Stimulated activated CD4-positive, alpha-beta T cell treated with anti-CD3 and anti-CD28 coated beads, Interleukin-12 subunit alpha, Interleukin-12 subunit beta, amount 100 ng/mL, for 48 hours (primary cell): Measurements from ENCODE around the gene SHISA7.

Source experiments
- DNase-seq, 3 donors: peaks; one replicate each; pipeline ENCODE4 v3.0.0-alpha.2; 2020; ENCODE audit warnings: low read depth in 2 of 3, low spot score in 1 of 3

Gene SHISA7

GRCh38 chr19:55464039-55464661 lies 21.1 kb upstream of the SHISA7 start:
- DNase-seq, result no peak

- DNase-seq, result no peak
These were observed 20.5 kb upstream of the SHISA7 start for GRCh38 chr19:55463583-55464031.

- no peak for DNase-seq
These were observed 19.6 kb upstream of the SHISA7 start for GRCh38 chr19:55462722-55463121.

GRCh38 chr19:55461974-55462626 lies 19.0 kb upstream of the SHISA7 start:
- DNase-seq, result no peak

GRCh38 chr19:55461259-55461973 lies 18.3 kb upstream of the SHISA7 start, which contains the start of gene ISOC2:
Gene ISOC2, minus strand, starts transcription at chr19:55461642. Its CDS starts 5,156 bp downstream, at chr19:55456486.
- DNase-seq, result peak; percentile 100

- no peak for DNase-seq
These were observed 17.7 kb upstream of the SHISA7 start for GRCh38 chr19:55460670-55461258.

- DNase-seq, result no peak
These were observed 17.0 kb upstream of the SHISA7 start for GRCh38 chr19:55459950-55460657.

GRCh38 chr19:55459551-55459949 lies 16.4 kb upstream of the SHISA7 start:
- no peak for DNase-seq

- no peak for DNase-seq
These were observed 14.8 kb upstream of the SHISA7 start for GRCh38 chr19:55457683-55458457.

GRCh38 chr19:55456347-55456746 lies 13.2 kb upstream of the SHISA7 start:
- no peak for DNase-seq

- DNase-seq, result no peak
These were observed 12.6 kb upstream of the SHISA7 start for GRCh38 chr19:55455576-55456235.

- no peak for DNase-seq
These were observed 11.7 kb upstream of the SHISA7 start for GRCh38 chr19:55454787-55455243.

GRCh38 chr19:55453511-55454260 lies 10.6 kb upstream of the SHISA7 start:
- DNase-seq, result no peak

- peak in 1 of 3 donors; percentile 35 for DNase-seq
These were observed 9.7 kb upstream of the SHISA7 start for GRCh38 chr19:55452749-55453346.

GRCh38 chr19:55451965-55452748 lies 9.1 kb upstream of the SHISA7 start:
- no peak for DNase-seq

- no peak for DNase-seq
These were observed 8.3 kb upstream of the SHISA7 start for GRCh38 chr19:55451163-55451964.

- DNase-seq, result no peak
These were observed 6.4 kb upstream of the SHISA7 start for GRCh38 chr19:55449469-55449868.
